ENCODE measurements around the gene OR2K2.

GRCh38 chr9:111300140-111300735, 29.8 kb downstream of the OR2K2 start:
- TF ChIP-seq EP300 (IDR thresholded peaks at IDR 0.05) (no peak), CTCF (IDR thresholded peaks at IDR 0.05) (no peak)
